Head of caudate nucleus (tissue), 42 donors: ENCODE results near the gene TRIM56.
"Not testable (repeated sequence)": the region's sequence is repeated elsewhere in the genome, so short reads cannot be mapped to it uniquely, and the experiment has no call there.

Experiments
- DNase-seq, 42 donors: peaks; one replicate each; pipeline versions ENCODE4 v3.0.0 to v3.0.0-alpha.2; 2020 to 2021; ENCODE audit warnings: mixed read lengths in 7 of 42
- intact Hi-C: fragments of 100-400 bp; cut with DNase I; formaldehyde crosslinking; loops from one replicate; pipeline ENCODE4 v1.15.0; 2022

Gene TRIM56

DNA sequence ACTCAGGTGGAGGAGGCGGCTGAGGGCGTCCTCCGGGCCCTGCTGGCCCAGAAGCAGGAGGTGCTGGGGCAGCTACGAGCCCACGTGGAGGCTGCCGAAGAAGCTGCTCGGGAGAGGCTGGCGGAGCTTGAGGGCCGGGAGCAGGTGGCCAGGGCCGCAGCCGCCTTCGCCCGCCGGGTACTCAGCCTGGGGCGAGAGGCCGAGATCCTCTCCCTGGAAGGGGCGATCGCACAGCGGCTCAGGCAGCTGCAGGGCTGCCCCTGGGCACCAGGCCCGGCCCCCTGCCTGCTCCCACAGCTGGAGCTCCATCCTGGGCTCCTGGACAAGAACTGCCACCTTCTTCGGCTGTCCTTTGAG lies 2.8 kb downstream of the TRIM56 start:
- intact Hi-C loops: loop anchor here (5.0 kb wide), 1 partner anchor 54 kb away; no protein-coding TSS in a partner anchor
- no peak for DNase-seq

GRCh38 chr7:101088858-101089529 lies 3.7 kb downstream of the TRIM56 start:
- no peak for DNase-seq
- intact Hi-C loops: loop anchor here (5.0 kb wide), 1 partner anchor 53 kb away; no protein-coding TSS in a partner anchor

DNA sequence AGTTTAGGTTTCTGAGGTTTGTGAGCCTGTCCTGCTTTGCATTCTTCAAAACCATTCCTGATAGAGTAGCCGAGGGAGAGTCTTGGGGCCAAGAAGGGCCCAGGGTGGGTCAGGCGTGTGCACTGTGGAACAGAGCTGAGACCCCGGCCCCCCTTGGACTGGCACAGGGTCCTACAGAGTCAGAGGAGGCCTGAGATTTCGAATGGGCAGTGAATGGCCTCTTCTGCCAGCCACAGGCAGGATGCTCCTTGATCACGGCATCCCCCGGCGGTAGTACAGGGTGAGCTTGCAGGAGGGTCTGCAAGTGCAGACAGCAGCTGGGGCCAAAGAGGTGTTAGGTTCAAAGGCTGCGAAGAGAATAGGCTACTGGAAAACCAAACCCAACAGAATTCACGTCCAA lies 4.6 kb downstream of the TRIM56 start:
- intact Hi-C loops: loop anchor here (5.0 kb wide), 1 partner anchor 52 kb away; no protein-coding TSS in a partner anchor
- no peak for DNase-seq

DNA sequence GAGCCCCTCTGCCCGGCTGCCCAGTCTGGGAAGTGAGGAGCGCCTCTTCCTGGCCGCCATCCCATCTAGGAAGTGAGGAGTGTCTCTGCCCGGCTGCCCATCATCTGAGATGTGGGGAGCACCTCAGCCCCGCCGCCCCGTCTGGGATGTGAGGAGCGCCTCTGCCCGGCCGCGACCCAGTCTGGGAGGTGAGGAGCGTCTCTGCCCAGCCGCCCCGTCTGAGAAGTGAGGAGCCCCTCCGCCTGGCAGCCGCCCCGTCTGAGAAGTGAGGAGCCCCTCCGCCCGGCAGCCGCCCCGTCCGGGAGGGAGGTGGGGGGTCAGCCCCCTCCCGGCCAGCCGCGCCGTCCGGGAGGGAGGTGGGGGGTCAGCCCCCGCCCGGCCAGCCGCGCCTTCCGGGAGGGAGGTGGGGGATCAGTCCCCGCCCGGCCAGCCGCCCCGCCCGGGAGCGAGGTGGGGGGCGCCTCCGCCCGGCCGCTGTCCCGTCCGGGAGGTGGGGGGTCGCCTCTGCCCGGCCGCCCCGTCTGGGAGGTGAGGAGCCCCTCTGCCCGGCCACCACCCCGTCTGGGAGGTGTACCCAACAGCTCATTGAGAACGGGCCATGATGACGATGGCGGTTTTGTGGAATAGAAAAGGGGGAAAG lies 7.1 kb downstream of the TRIM56 start:
- DNase-seq, intact Hi-C loops: not testable (repeated sequence)

DNA sequence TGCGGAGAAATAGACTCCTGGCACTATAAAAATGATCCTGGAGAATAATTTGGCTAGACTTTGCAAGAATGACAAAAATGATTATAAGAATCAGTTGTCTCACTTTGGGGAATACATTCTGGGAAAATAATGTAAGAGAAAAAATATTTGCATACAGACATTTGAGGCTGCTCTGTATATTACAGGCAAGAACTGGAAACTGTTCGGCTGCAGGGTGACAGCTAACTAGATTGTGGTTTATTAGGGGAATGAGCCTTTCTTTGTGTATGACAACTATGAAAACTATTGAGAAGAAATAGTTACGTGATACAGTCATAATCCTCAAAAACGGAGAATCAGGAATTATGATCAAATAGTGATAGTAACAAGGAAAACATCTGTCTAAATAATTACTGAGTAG lies 8.6 kb downstream of the TRIM56 start:
- no peak for DNase-seq
- intact Hi-C loops: no loop called here

GRCh38 chr7:101094376-101094775 lies 9.1 kb downstream of the TRIM56 start:
- intact Hi-C loops: no loop called here

GRCh38 chr7:101094791-101095375 lies 9.6 kb downstream of the TRIM56 start:
- intact Hi-C loops: no loop called here
- DNase-seq: peak in 41 of 42 donors; percentile 32 to 82 (median 57)

More at GRCh38 chr7:101094376-101094775, 9.1 kb downstream of the TRIM56 start:
- DNase-seq: no peak

- intact Hi-C loops: no loop called here
- no peak for DNase-seq
Observed at GRCh38 chr7:101096331-101096956, 11.2 kb downstream of the TRIM56 start.

DNA sequence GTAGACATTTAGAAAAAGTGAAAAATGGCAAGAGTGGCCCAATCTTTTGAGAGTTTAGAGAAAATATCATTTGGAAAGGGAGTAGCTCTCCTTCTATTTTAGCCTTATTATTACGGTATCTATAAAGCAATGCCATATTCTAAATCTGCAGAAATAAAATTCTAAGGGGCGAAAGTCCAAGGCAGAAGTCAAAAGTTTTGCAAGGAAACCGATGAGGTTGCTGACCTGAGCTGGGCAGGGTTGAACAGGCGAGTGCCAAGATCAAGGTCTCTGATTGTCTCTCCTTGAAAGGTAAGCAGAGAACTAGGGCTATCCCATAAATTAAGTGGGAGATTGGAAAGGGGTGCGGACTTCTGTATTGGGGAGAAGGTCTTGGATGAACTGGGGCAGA lies 11.7 kb downstream of the TRIM56 start:
- DNase-seq: no peak
- intact Hi-C loops: no loop called here

DNA sequence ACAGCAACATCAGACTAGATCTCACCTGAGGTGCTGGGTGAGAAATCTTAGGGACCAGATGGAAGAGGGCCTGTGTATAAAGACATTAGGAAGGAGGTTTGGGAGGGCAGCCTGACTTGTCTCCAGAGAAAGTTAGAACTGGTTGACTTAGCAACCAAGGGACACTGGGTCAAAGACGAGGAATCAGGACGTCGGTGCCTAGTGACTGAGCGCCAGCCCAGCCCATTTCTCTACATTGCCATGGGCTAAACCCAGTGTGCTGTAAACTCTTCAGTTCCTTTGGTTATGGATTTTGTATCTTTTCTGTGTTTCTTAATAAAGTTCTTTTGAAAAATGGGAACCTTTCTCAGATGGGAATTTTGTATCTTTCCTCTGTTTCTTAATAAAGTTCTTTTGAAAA lies 12.3 kb downstream of the TRIM56 start:
- DNase-seq: no peak
- intact Hi-C loops: no loop called here

GRCh38 chr7:101099969-101100781 lies 14.9 kb downstream of the TRIM56 start:
- DNase-seq: peak; percentile 81 to 98 (median 92)
- intact Hi-C loops: no loop called here

DNA sequence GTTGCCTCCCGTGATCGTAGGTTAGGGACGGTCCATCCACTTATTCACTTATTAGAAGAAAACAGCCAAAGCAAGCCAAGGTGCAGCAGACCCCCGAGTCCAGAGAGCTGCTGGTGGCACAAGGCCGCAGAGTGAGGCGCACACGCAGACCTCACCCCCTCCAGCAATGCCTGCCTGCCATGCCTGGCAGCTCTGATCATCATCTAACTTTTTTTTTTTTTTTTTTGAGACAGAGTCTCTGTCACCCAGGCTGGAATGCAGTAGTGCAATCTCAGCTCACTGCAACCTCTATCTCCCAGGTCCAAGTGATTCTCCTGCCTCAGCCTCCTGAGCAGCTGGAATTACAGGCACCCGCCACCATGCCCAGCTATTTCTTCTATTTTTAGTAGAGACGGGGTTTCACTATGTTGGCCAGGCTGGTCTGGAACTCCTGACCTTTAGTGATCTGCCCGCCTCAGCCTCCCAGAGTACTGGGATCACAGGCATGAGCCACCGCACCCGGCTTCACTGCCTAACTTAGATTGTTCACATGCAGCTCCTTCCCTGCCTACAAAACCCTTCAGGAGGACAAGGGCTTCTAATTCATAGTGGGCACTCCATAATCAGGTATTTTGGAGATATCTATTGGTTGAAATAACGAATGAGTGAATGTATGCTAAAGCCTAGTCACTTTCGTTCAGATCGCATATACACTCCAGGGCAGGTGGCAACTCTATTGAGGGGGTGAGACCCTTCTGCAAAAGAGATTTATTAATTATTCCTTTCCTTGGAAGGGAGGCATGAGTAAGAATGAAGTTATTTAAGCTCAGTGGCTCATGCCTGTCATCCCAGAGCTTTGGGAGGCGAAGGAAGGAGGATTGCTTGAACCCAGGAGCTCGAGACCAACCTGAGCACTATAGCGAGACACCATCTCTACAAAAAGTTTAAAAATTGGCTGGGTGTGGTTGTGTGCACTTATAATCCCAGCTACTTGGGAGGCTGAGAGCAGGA lies 15.9 kb downstream of the TRIM56 start:
- DNase-seq: no peak
- intact Hi-C loops: no loop called here

DNA sequence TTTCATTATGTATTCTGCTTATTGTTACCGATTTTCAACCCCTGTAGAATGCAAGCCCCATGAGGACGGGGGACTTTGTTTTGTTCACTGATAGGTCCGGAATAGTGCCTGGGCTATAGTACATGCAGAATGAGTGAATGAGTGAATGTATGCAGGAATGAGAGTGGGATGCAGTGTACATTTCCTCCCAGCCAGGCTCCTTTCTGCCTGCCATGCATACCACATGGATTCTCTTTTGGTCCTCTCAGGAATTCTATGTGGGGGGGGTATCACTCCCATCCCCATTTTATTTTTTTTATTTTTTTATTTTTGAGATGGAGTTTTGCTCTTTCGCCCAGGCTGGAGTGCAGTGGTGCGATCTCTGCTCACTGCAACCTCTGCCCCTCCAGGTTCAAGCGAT lies 16.7 kb downstream of the TRIM56 start:
- intact Hi-C loops: no loop called here
- DNase-seq: no peak

DNA sequence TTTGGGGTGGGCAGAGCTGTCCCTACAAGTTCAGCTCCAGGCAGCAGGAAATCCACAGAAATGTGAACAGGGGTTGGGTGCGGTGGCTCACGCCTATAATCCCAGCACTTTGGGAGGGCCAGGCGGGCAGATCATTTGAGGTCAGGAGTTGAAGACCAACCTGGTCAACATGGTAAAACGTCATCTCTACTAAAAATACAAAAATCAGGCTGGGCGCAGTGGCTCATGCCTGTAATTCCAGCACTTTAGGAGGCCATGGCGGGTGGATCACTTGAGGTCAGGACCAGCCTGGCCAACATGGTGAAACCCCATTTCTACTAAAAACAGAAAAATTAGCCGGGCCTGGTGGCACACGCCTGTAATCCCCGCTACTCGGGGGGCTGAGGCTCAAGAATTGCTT lies 18.4 kb downstream of the TRIM56 start:
- DNase-seq, intact Hi-C loops: not testable (repeated sequence)

DNA sequence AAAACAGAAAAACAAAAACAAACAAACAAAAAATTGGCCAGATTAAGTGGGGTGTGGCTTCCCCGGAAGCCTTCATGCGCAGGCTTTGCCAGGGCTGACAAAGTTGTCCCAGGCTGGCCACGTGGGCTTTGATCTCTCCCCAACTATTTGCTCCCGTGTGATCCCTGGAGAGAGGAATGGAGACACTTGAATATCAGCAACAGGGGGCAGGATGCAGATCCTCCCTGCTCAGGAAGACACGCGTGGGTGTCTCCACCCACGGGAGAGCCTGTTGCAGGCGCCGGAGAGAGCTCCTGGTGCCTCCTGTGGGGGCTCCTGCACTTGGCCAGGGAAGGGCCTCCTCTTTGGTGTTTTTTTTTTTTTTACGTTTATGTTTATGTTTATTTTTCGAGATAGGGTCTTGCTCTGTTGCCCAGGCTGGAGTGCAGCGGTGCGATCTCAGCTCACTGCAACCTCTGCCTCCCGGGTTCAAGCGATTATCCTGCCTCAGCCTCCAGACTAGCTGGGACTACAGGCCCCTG lies 19.0 kb downstream of the TRIM56 start:
- intact Hi-C loops: no loop called here
- DNase-seq: peak in 41 of 42 donors; percentile 21 to 83 (median 62)

GRCh38 chr7:101104799-101105198 lies 19.5 kb downstream of the TRIM56 start:
- DNase-seq: no peak
- intact Hi-C loops: no loop called here

GRCh38 chr7:101105248-101105647 lies 20.0 kb downstream of the TRIM56 start:
- DNase-seq, intact Hi-C loops: not testable (repeated sequence)

- no peak for DNase-seq
- intact Hi-C loops: no loop called here
Observed at GRCh38 chr7:101106386-101106785, 21.1 kb downstream of the TRIM56 start.
